Kidney (tissue), 14 donors: ENCODE measurements around the gene PPP2R2B. TPM values are rescaled to one million over a fixed set of nuclear protein-coding genes. Genes with fewer than 3 reads are reported as not detected.
"Not testable (repeated sequence)": the region's sequence is repeated elsewhere in the genome, so short reads cannot be mapped to it uniquely, and the experiment has no call there.

Experiments used
- DNase-seq, 5 donors: peaks; one replicate each; pipeline ENCODE4 v3.0.0-alpha.2; 2013 to 2020
- FAIRE-seq: peaks from 2 replicates; lab custom pipeline; 2012; peaks lifted over from hg19 to GRCh38; lab: Jason Lieb, UNC
- H3K27ac ChIP-seq, 2 donors: one replicate each; pipeline ENCODE4 v1.7.0; 2013; ENCODE audit warnings: low read depth in 2 of 2, low read length in 2 of 2, inconsistent platforms in 1 of 2
- H3K27me3 ChIP-seq: one replicate; pipeline ENCODE4 v1.7.1; 2013; ENCODE audit warnings: low read length, inconsistent platforms; ENCODE audit not compliant: control insufficient read depth, insufficient read depth
- H3K36me3 ChIP-seq, 3 donors: one replicate each; pipeline versions ENCODE4 v1.7.0 to v1.7.1; 2013; ENCODE audit warnings: low read length in 3 of 3, control low read depth in 1 of 3, inconsistent platforms in 1 of 3; ENCODE audit not compliant: insufficient read depth in 3 of 3, control insufficient read depth in 2 of 3
- H3K4me1 ChIP-seq, 3 donors: one replicate each; pipeline versions ENCODE4 v1.7.0 to v1.7.1; 2013; ENCODE audit warnings: low read length in 3 of 3, inconsistent platforms in 1 of 3, low read depth in 1 of 3; ENCODE audit not compliant: control insufficient read depth in 2 of 3, insufficient read depth in 2 of 3
- H3K4me3 ChIP-seq, 3 donors: one replicate each; pipeline versions ENCODE4 v1.7.0 to v1.8.1; 2013; ENCODE audit warnings: low read length in 3 of 3, control low read depth in 1 of 3, inconsistent platforms in 1 of 3
- H3K9ac ChIP-seq, 3 donors: one replicate each; pipeline versions ENCODE4 v1.7.0 to v1.7.1; 2013; ENCODE audit warnings: low read length in 3 of 3, control low read depth in 1 of 3, inconsistent platforms in 1 of 3
- H3K9me3 ChIP-seq, 3 donors: one replicate each; pipeline versions ENCODE4 v1.7.0 to v1.7.1; 2013; ENCODE audit warnings: low read length in 3 of 3, control low read depth in 1 of 3, inconsistent platforms in 1 of 3; ENCODE audit not compliant: control insufficient read depth in 2 of 3, insufficient read depth in 1 of 3
- intact Hi-C: fragments of 100-400 bp; cut with DNase I; formaldehyde crosslinking; loops from one replicate; pipeline ENCODE4 v1.11.1; 2022
- polyA plus RNA-seq: library from polyadenylated mRNA; stranded (reverse); fragments of 350-450 nt; fragmentation: Illumina TruSeq; extraction: RNeasy Lipid Tissue Mini Kit (QIAGEN cat#74804); gene quantifications from one replicate; pipeline ENCODE4 v1.2.3, GENCODE V29; 2014; ENCODE audit warnings: low read depth, low replicate concordance; ENCODE audit not compliant: insufficient read depth
- total RNA-seq: library from RNA; stranded (reverse); fragmentation: NEBNext Ultra II Directional; extraction: Animal tissue kit (Norgen Biotek cat#: 25700); gene quantifications from one replicate; pipeline ENCODE4 v1.2.1, GENCODE V29; 2021
- TF ChIP-seq, protein P1 (sequence below): IDR thresholded peaks from 3 replicates; pipeline ENCODE4 v1.5.1; 2012; ENCODE audit warnings: mild to moderate bottlenecking, moderate library complexity, borderline replicate concordance; ENCODE audit not compliant: insufficient read depth; ENCODE audit errors: extremely low read depth
- donor health status: control.
- donor health status: control.
- donor health status: control.
- donor health status: control.
- donor health status: control.
- donor health status: DM: yes; HTN: yes; CAD: no.
- donor health status: Normal renal cell carcinoma (clear cell type).

The PPP2R2B gene
- total and polyA plus RNA-seq, 2 donors from 2014 or later: 4.0 to 8.2 TPM

DNA sequence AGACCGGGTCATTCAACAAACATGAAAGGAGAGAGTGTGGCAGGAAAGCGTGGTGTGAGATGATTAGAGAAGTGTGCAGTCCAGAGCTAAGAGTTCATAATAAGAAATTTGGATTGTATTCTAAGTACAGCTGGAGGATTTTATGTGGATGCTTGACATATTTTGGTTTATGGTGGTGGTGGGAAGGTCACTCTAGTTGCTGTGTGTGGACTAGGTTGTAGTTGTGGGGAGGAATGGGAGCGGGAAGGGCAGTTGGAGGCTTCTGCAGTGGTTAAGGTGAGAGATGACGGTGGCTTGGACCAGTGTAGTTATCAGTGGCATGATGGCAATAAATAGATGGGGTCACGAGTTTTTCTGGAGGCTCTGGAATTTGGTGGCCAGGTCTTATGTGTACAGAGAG, 316.8 kb downstream of the PPP2R2B start:
- no peaks in the 10 kb centered on the region for H3K9me3 ChIP-seq
- no peak overlapping the region for H3K27ac ChIP-seq
- DNase-seq (no peak), FAIRE-seq (no peak)
- H3K36me3 ChIP-seq: no peaks in the 10 kb centered on the region
- no peaks in the 10 kb centered on the region for H3K4me1 ChIP-seq
- no peaks in the 10 kb centered on the region for H3K27me3 ChIP-seq
- no peak overlapping the region for H3K9ac ChIP-seq
- TF ChIP-seq, protein P1, sequence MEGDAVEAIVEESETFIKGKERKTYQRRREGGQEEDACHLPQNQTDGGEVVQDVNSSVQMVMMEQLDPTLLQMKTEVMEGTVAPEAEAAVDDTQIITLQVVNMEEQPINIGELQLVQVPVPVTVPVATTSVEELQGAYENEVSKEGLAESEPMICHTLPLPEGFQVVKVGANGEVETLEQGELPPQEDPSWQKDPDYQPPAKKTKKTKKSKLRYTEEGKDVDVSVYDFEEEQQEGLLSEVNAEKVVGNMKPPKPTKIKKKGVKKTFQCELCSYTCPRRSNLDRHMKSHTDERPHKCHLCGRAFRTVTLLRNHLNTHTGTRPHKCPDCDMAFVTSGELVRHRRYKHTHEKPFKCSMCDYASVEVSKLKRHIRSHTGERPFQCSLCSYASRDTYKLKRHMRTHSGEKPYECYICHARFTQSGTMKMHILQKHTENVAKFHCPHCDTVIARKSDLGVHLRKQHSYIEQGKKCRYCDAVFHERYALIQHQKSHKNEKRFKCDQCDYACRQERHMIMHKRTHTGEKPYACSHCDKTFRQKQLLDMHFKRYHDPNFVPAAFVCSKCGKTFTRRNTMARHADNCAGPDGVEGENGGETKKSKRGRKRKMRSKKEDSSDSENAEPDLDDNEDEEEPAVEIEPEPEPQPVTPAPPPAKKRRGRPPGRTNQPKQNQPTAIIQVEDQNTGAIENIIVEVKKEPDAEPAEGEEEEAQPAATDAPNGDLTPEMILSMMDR: no peak
- intact Hi-C loops: no loop called here
- no peak overlapping the region for H3K4me3 ChIP-seq

DNA sequence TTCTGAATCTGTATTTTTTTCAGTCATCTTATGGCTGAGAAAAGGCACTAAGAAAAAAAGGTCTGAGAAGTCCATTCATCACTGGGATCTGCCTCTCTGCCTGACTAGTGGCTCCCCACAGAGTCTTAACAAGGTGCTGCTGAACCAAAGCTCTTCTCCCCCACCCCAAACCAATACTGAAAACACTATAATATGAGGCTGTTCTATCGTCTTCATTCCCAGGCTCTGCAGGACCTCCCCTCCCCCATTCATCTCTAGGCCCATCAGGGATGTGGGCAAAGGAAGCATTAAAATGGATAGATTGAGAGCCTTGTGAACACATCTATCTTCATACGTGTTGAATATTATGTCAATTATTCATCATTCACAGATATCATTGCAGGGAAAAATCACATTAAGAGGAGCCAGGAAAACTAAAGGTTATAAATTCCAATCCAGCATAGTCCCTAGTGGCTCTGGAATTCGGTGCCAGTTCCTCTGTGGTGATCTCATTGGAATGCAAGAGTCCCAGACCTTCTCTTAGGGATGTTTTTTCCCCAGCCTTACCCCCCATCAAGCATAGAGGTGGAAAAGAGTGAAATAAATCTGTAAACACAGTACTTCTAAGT, 318.2 kb downstream of the PPP2R2B start:
- Histone ChIP-seq H3K4me1 (no peaks in the 10 kb centered on the region), H3K27ac (no peak overlapping the region), H3K9ac (no peak overlapping the region), H3K4me3 (no peak overlapping the region), H3K9me3 (no peaks in the 10 kb centered on the region), H3K36me3 (no peaks in the 10 kb centered on the region), H3K27me3 (no peaks in the 10 kb centered on the region)
- TF ChIP-seq, protein P1: no peak
- DNase-seq (no peak), FAIRE-seq (no peak)
- intact Hi-C loops: no loop called here

DNA sequence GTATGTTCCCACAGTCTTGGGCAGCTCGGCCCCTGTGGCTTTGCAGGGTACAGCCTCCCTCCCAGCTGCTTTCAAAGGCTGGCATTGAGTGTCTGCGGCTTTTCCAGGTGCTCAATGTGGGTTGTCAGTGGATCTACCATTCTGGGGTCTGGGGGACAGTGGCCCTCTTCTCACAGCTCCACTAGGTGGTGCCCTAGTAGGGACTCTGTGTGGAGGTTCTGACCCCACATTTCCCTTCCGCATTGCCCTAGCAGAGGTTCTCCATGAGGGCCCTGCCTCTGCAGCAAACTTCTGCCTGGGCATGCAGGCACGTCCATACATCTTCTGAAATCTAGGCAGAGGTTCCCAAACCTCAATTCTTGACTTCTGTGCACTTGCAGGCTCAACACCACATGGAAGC, 321.7 kb downstream of the PPP2R2B start:
- DNase-seq, H3K4me3 ChIP-seq, H3K9ac ChIP-seq, H3K27ac ChIP-seq, H3K27me3 ChIP-seq, H3K36me3 ChIP-seq, intact Hi-C loops, H3K4me1 ChIP-seq, FAIRE-seq, H3K9me3 ChIP-seq: not testable (repeated sequence)

DNA sequence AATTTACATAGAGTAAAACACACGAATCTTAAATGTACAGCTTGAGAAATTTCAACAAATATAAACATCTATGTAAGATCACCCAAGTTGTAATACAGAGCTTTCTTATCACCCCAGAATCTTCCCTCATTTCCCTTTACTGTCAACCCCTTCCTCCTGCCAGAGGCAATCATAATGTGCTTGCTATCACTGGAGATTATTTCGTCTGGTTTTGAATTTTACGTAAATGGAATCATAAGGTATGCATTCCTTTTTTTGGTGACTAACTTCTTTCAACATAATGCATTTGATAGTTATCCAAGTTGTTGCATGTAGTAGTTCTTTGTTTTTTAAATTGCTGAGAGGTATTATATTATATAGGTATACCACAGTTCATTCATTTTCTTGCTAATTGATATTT, 325.1 kb downstream of the PPP2R2B start:
- FAIRE-seq: no peak
- intact Hi-C loops: no loop called here
- H3K4me1 ChIP-seq: no peaks in the 10 kb centered on the region
- H3K9me3 ChIP-seq: no peaks in the 10 kb centered on the region
- TF ChIP-seq, protein P1: no peak
- DNase-seq: no peak
- H3K27ac ChIP-seq: no peak overlapping the region
- H3K36me3 ChIP-seq: no peaks in the 10 kb centered on the region
- no peaks in the 10 kb centered on the region for H3K27me3 ChIP-seq
- no peak overlapping the region for H3K9ac ChIP-seq
- H3K4me3 ChIP-seq: no peak overlapping the region
